ENCODE results near the gene C21orf91.

Gene C21orf91

GRCh38 chr21:17818186-17819113 is 706 bp downstream of the C21orf91 start:
- Mint-ChIP-seq H3K4me3 (peak overlapping the region; percentile 79), H3K27ac (peak overlapping the region; percentile 98), H3K4me1 (ENCODE audit: low read depth) (peaks cover 23% of the 10 kb centered on the region), H3K9me3 (no peaks in the 10 kb centered on the region), H3K27me3 (peaks cover 2% of the 10 kb centered on the region), H3K36me3 (ENCODE audit: low read depth) (peaks cover 30% of the 10 kb centered on the region)
- intact Hi-C loops (cut with micrococcal nuclease), result loop anchor here (1.0 to 5.0 kb wide), 3 partner anchors 25 to 206 kb away; partner anchors contain the start of gene BTG3

GRCh38 chr21:17813353-17813752 is 5.8 kb downstream of the C21orf91 start:
- Mint-ChIP-seq H3K9me3 (peaks cover 10% of the 10 kb centered on the region), H3K27me3 (no peaks in the 10 kb centered on the region), H3K36me3 (ENCODE audit: low read depth) (peaks cover 52% of the 10 kb centered on the region), H3K4me3 (no peak overlapping the region), H3K27ac (no peak overlapping the region), H3K4me1 (ENCODE audit: low read depth) (peaks cover 12% of the 10 kb centered on the region)
- intact Hi-C loops (cut with micrococcal nuclease), result no loop called here

DNA sequence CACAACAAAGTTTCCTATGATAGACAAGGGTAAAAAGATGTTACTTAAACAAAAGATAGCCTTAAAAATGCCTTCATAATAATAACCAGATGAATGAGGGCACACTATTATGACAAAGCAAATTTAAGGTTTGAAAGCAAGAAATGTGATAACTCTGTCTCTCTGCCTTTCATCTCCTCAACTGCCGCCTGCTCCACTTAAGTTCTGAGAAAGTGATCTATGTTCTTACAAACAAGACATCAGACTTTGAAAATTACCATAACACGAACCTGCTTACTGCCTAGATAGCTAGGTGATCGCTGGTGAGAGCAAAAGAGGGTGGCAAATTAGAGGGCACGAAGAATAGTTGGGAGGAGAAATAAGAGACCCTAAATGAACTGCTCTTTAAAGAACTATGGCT is 13.2 kb downstream of the C21orf91 start:
- intact Hi-C loops (cut with micrococcal nuclease), result no loop called here
- Mint-ChIP-seq H3K4me1 (ENCODE audit: low read depth) (peaks cover 13% of the 10 kb centered on the region), H3K36me3 (ENCODE audit: low read depth) (peaks cover 61% of the 10 kb centered on the region), H3K9me3 (peaks cover 19% of the 10 kb centered on the region), H3K27ac (no peak overlapping the region), H3K4me3 (no peak overlapping the region), H3K27me3 (no peaks in the 10 kb centered on the region)

- peaks cover 40% of the 10 kb centered on the region for H3K36me3 Mint-ChIP-seq (ENCODE audit: low read depth)
- intact Hi-C loops (cut with micrococcal nuclease), result no loop called here
- no peak overlapping the region for H3K27ac Mint-ChIP-seq
- H3K9me3 Mint-ChIP-seq, result peaks cover 11% of the 10 kb centered on the region
- H3K4me1 Mint-ChIP-seq (ENCODE audit: low read depth), result peaks cover 19% of the 10 kb centered on the region
- H3K4me3 Mint-ChIP-seq, result no peak overlapping the region
- no peaks in the 10 kb centered on the region for H3K27me3 Mint-ChIP-seq
These were observed 15.6 kb downstream of the C21orf91 start for GRCh38 chr21:17803536-17803935.

DNA sequence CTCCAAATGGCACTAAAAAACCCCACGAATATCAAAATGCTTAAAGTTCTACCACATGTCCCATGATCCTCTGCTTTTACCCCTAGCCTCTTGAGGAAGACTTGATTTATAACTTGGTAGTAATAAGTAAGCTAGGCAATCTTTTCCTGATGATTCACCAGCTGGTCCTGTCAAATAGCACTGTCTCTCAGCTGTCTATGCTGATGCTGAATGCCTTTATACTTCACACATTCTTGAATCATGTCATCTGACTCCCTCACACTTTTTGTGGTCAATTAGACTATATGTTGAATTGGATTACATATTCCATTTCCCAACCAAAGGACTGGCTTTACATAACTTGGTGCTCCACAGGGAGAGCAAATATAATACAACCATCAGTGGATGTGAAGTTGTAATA is 16.6 kb downstream of the C21orf91 start:
- H3K27me3 Mint-ChIP-seq, result no peaks in the 10 kb centered on the region
- no peak overlapping the region for H3K27ac Mint-ChIP-seq
- H3K4me3 Mint-ChIP-seq, result no peak overlapping the region
- peaks cover 19% of the 10 kb centered on the region for H3K4me1 Mint-ChIP-seq (ENCODE audit: low read depth)
- peaks cover 30% of the 10 kb centered on the region for H3K36me3 Mint-ChIP-seq (ENCODE audit: low read depth)
- intact Hi-C loops (cut with micrococcal nuclease), result no loop called here
- peaks cover 2% of the 10 kb centered on the region for H3K9me3 Mint-ChIP-seq

DNA sequence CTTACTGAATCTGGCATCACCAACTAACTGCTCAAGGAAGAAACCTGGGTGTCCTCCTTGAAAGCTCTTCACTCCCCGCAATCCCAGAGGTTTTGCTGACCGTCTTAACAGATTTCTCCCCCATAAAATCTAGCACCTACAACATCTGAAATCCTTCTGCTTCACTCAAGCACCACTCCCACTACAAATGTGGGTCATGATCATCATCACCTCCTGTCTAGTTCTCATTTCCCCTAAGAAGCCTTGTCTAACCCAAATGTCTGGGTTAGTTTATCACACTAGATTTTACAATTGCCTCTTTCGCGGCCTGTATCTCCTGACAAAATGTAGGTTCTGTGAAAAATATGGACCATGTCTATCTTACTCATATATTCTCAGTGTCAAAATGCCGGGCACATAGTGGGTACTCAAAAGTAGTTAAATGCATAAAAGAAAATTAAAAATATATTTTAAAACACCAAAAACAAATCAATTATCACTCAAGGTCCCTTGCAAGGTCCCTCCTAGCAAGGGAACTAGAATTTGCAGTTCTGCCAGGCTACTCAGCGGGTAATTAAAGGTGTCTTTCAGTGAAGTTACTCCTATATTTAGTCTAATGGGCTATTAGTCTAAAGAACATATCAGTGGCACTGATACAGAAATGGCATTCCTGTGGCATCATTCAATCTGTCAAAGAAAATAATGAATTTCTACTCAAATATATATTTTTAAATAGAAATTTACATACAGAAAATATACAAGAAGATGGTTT is 19.6 kb downstream of the C21orf91 start:
- intact Hi-C loops (cut with micrococcal nuclease), result no loop called here
- H3K27ac Mint-ChIP-seq, result no peak overlapping the region
- H3K4me1 Mint-ChIP-seq (ENCODE audit: low read depth), result peaks cover 34% of the 10 kb centered on the region
- no peaks in the 10 kb centered on the region for H3K27me3 Mint-ChIP-seq
- H3K36me3 Mint-ChIP-seq (ENCODE audit: low read depth), result peaks cover 23% of the 10 kb centered on the region
- no peaks in the 10 kb centered on the region for H3K9me3 Mint-ChIP-seq
- no peak overlapping the region for H3K4me3 Mint-ChIP-seq

- H3K36me3 Mint-ChIP-seq (ENCODE audit: low read depth), result peaks cover 23% of the 10 kb centered on the region
- no peaks in the 10 kb centered on the region for H3K27me3 Mint-ChIP-seq
- H3K4me1 Mint-ChIP-seq (ENCODE audit: low read depth), result peaks cover 28% of the 10 kb centered on the region
- intact Hi-C loops (cut with micrococcal nuclease), result no loop called here
- H3K27ac Mint-ChIP-seq, result no peak overlapping the region
- no peaks in the 10 kb centered on the region for H3K9me3 Mint-ChIP-seq
- no peak overlapping the region for H3K4me3 Mint-ChIP-seq
These were observed 20.4 kb downstream of the C21orf91 start for GRCh38 chr21:17798796-17799195.

DNA sequence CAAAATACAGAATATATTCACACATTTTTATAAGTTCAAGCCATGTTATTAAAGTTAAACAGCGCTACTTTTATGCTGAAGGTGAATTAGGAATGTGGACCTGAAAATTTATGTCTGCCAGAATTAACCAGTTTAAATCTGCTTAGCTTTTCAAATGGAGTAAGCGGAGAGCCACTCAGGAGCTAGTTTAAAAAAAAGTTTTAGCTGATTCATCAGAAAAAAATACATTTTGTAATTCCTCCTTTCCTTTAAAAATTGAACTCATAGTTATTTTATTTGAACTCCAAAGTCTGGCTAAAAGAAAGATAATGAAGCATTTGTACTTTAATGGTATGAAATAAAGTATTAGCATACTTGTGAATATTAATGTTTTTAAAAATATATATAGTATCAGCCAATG is 21.2 kb downstream of the C21orf91 start:
- peaks cover 27% of the 10 kb centered on the region for H3K4me1 Mint-ChIP-seq (ENCODE audit: low read depth)
- H3K27me3 Mint-ChIP-seq, result no peaks in the 10 kb centered on the region
- no peaks in the 10 kb centered on the region for H3K9me3 Mint-ChIP-seq
- H3K4me3 Mint-ChIP-seq, result no peak overlapping the region
- intact Hi-C loops (cut with micrococcal nuclease), result no loop called here
- H3K36me3 Mint-ChIP-seq (ENCODE audit: low read depth), result peaks cover 22% of the 10 kb centered on the region
- H3K27ac Mint-ChIP-seq, result no peak overlapping the region

GRCh38 chr21:17796503-17796902 is 22.7 kb downstream of the C21orf91 start:
- intact Hi-C loops (cut with micrococcal nuclease), result no loop called here
- H3K4me3 Mint-ChIP-seq, result no peak overlapping the region
- peaks cover 22% of the 10 kb centered on the region for H3K4me1 Mint-ChIP-seq (ENCODE audit: low read depth)
- H3K27ac Mint-ChIP-seq, result no peak overlapping the region
- no peaks in the 10 kb centered on the region for H3K27me3 Mint-ChIP-seq
- no peaks in the 10 kb centered on the region for H3K9me3 Mint-ChIP-seq
- peaks cover 13% of the 10 kb centered on the region for H3K36me3 Mint-ChIP-seq (ENCODE audit: low read depth)

DNA sequence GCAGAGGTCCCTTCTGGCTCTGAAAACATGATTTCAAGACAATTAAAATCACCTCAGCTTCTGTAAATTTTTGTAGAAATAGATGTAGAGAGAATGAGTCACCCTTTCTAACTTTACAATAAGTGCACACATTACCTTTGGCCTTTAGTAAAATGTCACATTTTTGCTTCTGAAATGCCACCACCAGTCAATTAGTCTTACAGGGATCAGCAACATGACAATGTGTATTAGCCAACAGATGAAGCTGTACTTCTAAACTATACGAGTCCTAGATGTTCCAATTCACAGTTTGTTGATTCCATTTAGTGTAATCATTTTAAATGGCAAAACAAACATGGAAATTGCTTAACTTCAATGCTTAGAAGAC is 23.1 kb downstream of the C21orf91 start:
- H3K36me3 Mint-ChIP-seq (ENCODE audit: low read depth), result peaks cover 17% of the 10 kb centered on the region
- no peak overlapping the region for H3K27ac Mint-ChIP-seq
- no peaks in the 10 kb centered on the region for H3K9me3 Mint-ChIP-seq
- H3K27me3 Mint-ChIP-seq, result no peaks in the 10 kb centered on the region
- no peak overlapping the region for H3K4me3 Mint-ChIP-seq
- intact Hi-C loops (cut with micrococcal nuclease), result no loop called here
- peaks cover 22% of the 10 kb centered on the region for H3K4me1 Mint-ChIP-seq (ENCODE audit: low read depth)

DNA sequence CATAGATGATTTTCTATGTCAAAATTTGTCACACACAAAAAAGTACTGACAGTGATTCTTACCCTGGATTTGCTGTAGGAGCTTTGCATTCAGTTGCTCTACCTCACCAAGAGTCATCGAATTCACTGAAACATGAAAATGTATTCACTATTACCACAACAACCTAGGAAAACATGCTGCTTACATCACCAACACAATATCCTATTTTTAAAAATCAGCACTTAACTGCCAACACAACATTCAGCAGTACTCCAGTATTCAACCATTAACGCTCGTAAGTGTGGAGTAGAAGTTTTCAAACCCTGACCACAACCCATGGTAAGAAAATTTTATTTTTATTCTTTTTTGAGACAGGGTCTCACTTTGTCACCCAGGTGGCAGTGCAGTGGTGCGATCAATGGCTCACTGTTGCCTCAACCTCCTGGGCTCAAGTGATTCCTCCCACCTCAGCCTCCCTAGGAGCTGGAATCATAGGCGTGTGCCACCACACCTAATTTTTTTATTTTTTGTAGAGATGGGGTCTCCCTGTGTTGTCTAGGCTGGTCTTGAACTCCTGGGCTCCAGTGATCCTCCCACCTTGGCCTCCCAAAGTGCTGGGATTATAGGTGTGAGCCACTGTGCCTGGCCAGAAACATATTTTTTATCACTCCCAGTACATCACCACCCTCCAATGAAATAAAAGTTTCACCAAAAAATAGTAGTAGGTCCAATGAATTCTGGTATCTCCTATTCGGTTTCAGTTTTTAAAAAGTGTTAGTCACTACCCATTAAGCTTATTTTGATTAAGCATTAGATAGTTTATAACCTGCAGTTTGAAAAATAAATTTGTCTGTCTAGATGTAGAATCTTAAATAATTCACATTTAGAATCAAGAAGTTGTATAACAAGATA is 23.8 kb downstream of the C21orf91 start:
- Mint-ChIP-seq H3K36me3 (ENCODE audit: low read depth) (peaks cover 17% of the 10 kb centered on the region), H3K4me3 (no peak overlapping the region), H3K9me3 (no peaks in the 10 kb centered on the region), H3K4me1 (ENCODE audit: low read depth) (peaks cover 22% of the 10 kb centered on the region), H3K27me3 (no peaks in the 10 kb centered on the region), H3K27ac (peak overlapping the region; percentile 24)
- intact Hi-C loops (cut with micrococcal nuclease), result no loop called here

GRCh38 chr21:17794518-17795145 is 24.5 kb downstream of the C21orf91 start:
- intact Hi-C loops (cut with micrococcal nuclease), result no loop called here
- Mint-ChIP-seq H3K27ac (peak overlapping the region; percentile 24), H3K4me1 (ENCODE audit: low read depth) (peaks cover 26% of the 10 kb centered on the region), H3K27me3 (no peaks in the 10 kb centered on the region), H3K9me3 (no peaks in the 10 kb centered on the region), H3K4me3 (no peak overlapping the region), H3K36me3 (ENCODE audit: low read depth) (peaks cover 17% of the 10 kb centered on the region)

All from dendritic cell treated with granulocyte-macrophage colony-stimulating factor and Interleukin-4, amounts not matched to agents 40 ng/mL and 50 ng/mL, for 4 days (primary cell).